ENCODE measurements around the gene MAML2. TPM values are rescaled to one million over a fixed set of nuclear protein-coding genes. Genes with fewer than 3 reads are reported as not detected.

The MAML2 gene
- total RNA-seq, 3 donors from 2014 or later (not counting 1 experiment from before 2014, with no cell fraction given) = 14.2 to 20.5 (median 16.1) TPM

- H3K4me1 Mint-ChIP-seq = peaks cover 33 to 37% of the 10 kb centered on the region in 2 donors
- intact Hi-C loops (cut with micrococcal nuclease) = no loop called here
These were observed 332.3 kb downstream of the MAML2 start for GRCh38 chr11:96010683-96011082.

GRCh38 chr11:96008161-96008720, 334.8 kb downstream of the MAML2 start:
- Histone ChIP-seq H3K36me3 (ENCODE audit: control insufficient read depth, insufficient read depth, low read length) (no peaks in the 10 kb centered on the region), H3K4me1 (ENCODE audit: control insufficient read depth, insufficient read depth, low read length) (peaks cover 5% of the 10 kb centered on the region), H3K27me3 (ENCODE audit: control insufficient read depth, insufficient read depth, low read length) (no peaks in the 10 kb centered on the region), H3K27ac (ENCODE audit: low read length) (no peak overlapping the region), H3K4me3 (ENCODE audit: low read length) (no peak overlapping the region), H3K9me3 (ENCODE audit: control insufficient read depth, insufficient read depth, low read length) (no peaks in the 10 kb centered on the region)
- H3K36me3 Mint-ChIP-seq = no peaks in the 10 kb centered on the region
- no peak for ATAC-seq
- H3K4me1 Mint-ChIP-seq = peaks cover 13 to 14% of the 10 kb centered on the region in 2 donors
- intact Hi-C loops (cut with micrococcal nuclease) = no loop called here
- no peak for DNase-seq
- no peaks in the 10 kb centered on the region for H3K9me3 Mint-ChIP-seq
- no peak overlapping the region for H3K27ac Mint-ChIP-seq
- no peak overlapping the region for H3K4me3 Mint-ChIP-seq
- TF ChIP-seq, protein P1, sequence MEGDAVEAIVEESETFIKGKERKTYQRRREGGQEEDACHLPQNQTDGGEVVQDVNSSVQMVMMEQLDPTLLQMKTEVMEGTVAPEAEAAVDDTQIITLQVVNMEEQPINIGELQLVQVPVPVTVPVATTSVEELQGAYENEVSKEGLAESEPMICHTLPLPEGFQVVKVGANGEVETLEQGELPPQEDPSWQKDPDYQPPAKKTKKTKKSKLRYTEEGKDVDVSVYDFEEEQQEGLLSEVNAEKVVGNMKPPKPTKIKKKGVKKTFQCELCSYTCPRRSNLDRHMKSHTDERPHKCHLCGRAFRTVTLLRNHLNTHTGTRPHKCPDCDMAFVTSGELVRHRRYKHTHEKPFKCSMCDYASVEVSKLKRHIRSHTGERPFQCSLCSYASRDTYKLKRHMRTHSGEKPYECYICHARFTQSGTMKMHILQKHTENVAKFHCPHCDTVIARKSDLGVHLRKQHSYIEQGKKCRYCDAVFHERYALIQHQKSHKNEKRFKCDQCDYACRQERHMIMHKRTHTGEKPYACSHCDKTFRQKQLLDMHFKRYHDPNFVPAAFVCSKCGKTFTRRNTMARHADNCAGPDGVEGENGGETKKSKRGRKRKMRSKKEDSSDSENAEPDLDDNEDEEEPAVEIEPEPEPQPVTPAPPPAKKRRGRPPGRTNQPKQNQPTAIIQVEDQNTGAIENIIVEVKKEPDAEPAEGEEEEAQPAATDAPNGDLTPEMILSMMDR (IDR thresholded peaks at IDR 0.05) = no peak
- WGBS (ENCODE audit: insufficient coverage) = 93% methylated on average over 2 of the region's 3 CpGs
- no peaks in the 10 kb centered on the region for H3K27me3 Mint-ChIP-seq (ENCODE audit: low read depth in 2 of 2)

More at GRCh38 chr11:96010683-96011082, 332.3 kb downstream of the MAML2 start:
- no peak overlapping the region for H3K4me3 Mint-ChIP-seq
- DNase-seq (no peak), ATAC-seq (no peak)
- TF ChIP-seq, protein P1 (IDR thresholded peaks at IDR 0.05) = no peak
- Histone ChIP-seq H3K27ac (ENCODE audit: low read length) (no peak overlapping the region), H3K4me1 (ENCODE audit: control insufficient read depth, insufficient read depth, low read length) (peaks cover 19% of the 10 kb centered on the region), H3K27me3 (ENCODE audit: control insufficient read depth, insufficient read depth, low read length) (no peaks in the 10 kb centered on the region), H3K9me3 (ENCODE audit: control insufficient read depth, insufficient read depth, low read length) (no peaks in the 10 kb centered on the region), H3K36me3 (ENCODE audit: control insufficient read depth, insufficient read depth, low read length) (no peaks in the 10 kb centered on the region), H3K4me3 (ENCODE audit: low read length) (no peak overlapping the region)
- no peak overlapping the region for H3K27ac Mint-ChIP-seq
- H3K9me3 Mint-ChIP-seq = no peaks in the 10 kb centered on the region
- H3K36me3 Mint-ChIP-seq = no peaks in the 10 kb centered on the region
- H3K27me3 Mint-ChIP-seq (ENCODE audit: low read depth in 2 of 2) = no peaks in the 10 kb centered on the region

- Histone ChIP-seq H3K36me3 (ENCODE audit: control insufficient read depth, insufficient read depth, low read length) (no peaks in the 10 kb centered on the region), H3K4me3 (ENCODE audit: low read length) (no peak overlapping the region), H3K27me3 (ENCODE audit: control insufficient read depth, insufficient read depth, low read length) (no peaks in the 10 kb centered on the region), H3K4me1 (ENCODE audit: control insufficient read depth, insufficient read depth, low read length) (no peaks in the 10 kb centered on the region), H3K9me3 (ENCODE audit: control insufficient read depth, insufficient read depth, low read length) (no peaks in the 10 kb centered on the region), H3K27ac (ENCODE audit: low read length) (no peak overlapping the region)
- ATAC-seq = no peak
- peaks cover 0 to 9% of the 10 kb centered on the region in 2 donors for H3K9me3 Mint-ChIP-seq
- H3K27ac Mint-ChIP-seq = no peak overlapping the region
- no peaks in the 10 kb centered on the region for H3K36me3 Mint-ChIP-seq
- H3K27me3 Mint-ChIP-seq (ENCODE audit: low read depth in 2 of 2) = peaks cover 0 to 2% of the 10 kb centered on the region in 2 donors
- peaks cover 0 to 6% of the 10 kb centered on the region in 2 donors for H3K4me1 Mint-ChIP-seq
- TF ChIP-seq, protein P1 (IDR thresholded peaks at IDR 0.05) = no peak
- H3K4me3 Mint-ChIP-seq = no peak overlapping the region
- no peak for DNase-seq
- intact Hi-C loops (cut with micrococcal nuclease) = no loop called here
These were observed 337.0 kb downstream of the MAML2 start for GRCh38 chr11:96006037-96006436.

- Histone ChIP-seq H3K9me3 (ENCODE audit: control insufficient read depth, insufficient read depth, low read length) (no peaks in the 10 kb centered on the region), H3K4me3 (ENCODE audit: low read length) (no peak overlapping the region), H3K4me1 (ENCODE audit: control insufficient read depth, insufficient read depth, low read length) (no peaks in the 10 kb centered on the region), H3K36me3 (ENCODE audit: control insufficient read depth, insufficient read depth, low read length) (no peaks in the 10 kb centered on the region), H3K27ac (ENCODE audit: low read length) (no peak overlapping the region), H3K27me3 (ENCODE audit: control insufficient read depth, insufficient read depth, low read length) (no peaks in the 10 kb centered on the region)
- H3K36me3 Mint-ChIP-seq = no peaks in the 10 kb centered on the region
- H3K9me3 Mint-ChIP-seq = peaks cover 0 to 9% of the 10 kb centered on the region in 2 donors
- 100% methylated on average over 1 of the region's 1 CpG for WGBS (ENCODE audit: insufficient coverage)
- TF ChIP-seq, protein P1 (IDR thresholded peaks at IDR 0.05) = no peak
- no peak overlapping the region for H3K4me3 Mint-ChIP-seq
- no peak for ATAC-seq
- peaks cover 0 to 2% of the 10 kb centered on the region in 2 donors for H3K27me3 Mint-ChIP-seq (ENCODE audit: low read depth in 2 of 2)
- intact Hi-C loops (cut with micrococcal nuclease) = no loop called here
- peaks cover 2 to 6% of the 10 kb centered on the region in 2 donors for H3K4me1 Mint-ChIP-seq
- no peak overlapping the region for H3K27ac Mint-ChIP-seq
- DNase-seq = no peak
These were observed 338.1 kb downstream of the MAML2 start for GRCh38 chr11:96004862-96005261.
